Measurements from ENCODE around the gene XRCC1. TPM values are rescaled to one million over a fixed set of nuclear protein-coding genes. Genes with fewer than 3 reads are reported as not detected.

XRCC1 gene
- polyA plus RNA-seq, 1 of the 3 experiments (the other 2 are of a cell fraction) = 30.3 TPM

GRCh38 chr19:43532962-43533545, 42.3 kb downstream of the XRCC1 start, which contains the start of gene ZNF575 (continued):
- TF ChIP-seq RFX5 (IDR thresholded peaks at IDR 0.05; ENCODE audit: low read length) (0 out of 2 replicates have a peak, but pooled peaks have one; percentile 42), NRF1 (IDR thresholded peaks at IDR 0.05; ENCODE audit: low read depth, low read length) (peak; percentile 84), RCOR1 (IDR thresholded peaks at IDR 0.05; ENCODE audit: low read length) (peak; percentile 13; the same call in 1 of the 2 replicates)

GRCh38 chr19:43532571-43532961, 42.8 kb downstream of the XRCC1 start:
- H3K4me2 ChIP-seq = peak overlapping the region; percentile 78
- H3K9me2 ChIP-seq = no peaks in the 10 kb centered on the region
- H3K9ac ChIP-seq = peak overlapping the region; percentile 44; the same call in 1 of the 2 replicates
- ChIA-PET CTCF (interaction anchor here (0.7 to 24.7 kb wide), 7 partner anchors 13 to 136 kb away, joined by 3 to 632 read pairs (median 6); no protein-coding TSS in a partner anchor), POLR2A (interaction anchor here (0.6 to 1.2 kb wide), 3 partner anchors 48 to 427 kb away, joined by 3 to 6 read pairs (median 4); no protein-coding TSS in a partner anchor)
- DNase-seq = peak; percentile 59
- H3K36me3 ChIP-seq (replicated peaks in 1 of 2; ENCODE audit: control insufficient read depth in 1 of 2, insufficient read depth in 2 of 2, low read length in 1 of 2) = no peaks in the 10 kb centered on the region
- 12% methylated on average over 16 of the region's 16 CpGs for WGBS (ENCODE audit: low lambda C conversion rate)
- H3K27ac ChIP-seq (ENCODE audit: low read depth in 2 of 2, low read length in 1 of 2) = peak overlapping the region; percentile 78 to 95
- H3K4me3 ChIP-seq (ENCODE audit: low read depth in 2 of 2, low read length in 1 of 2) = peak overlapping the region; percentile 59 to 63
- H3K79me2 ChIP-seq (ENCODE audit: insufficient read depth) = no peaks in the 10 kb centered on the region
- no peak for TF ChIP-seq JUND (IDR thresholded peaks at IDR 0.05)
- no peak for TF ChIP-seq ELF1 (IDR thresholded peaks at IDR 0.05)
- TF ChIP-seq RFX5 (IDR thresholded peaks at IDR 0.05; ENCODE audit: low read length) = no peak
- TF ChIP-seq CHD2 (IDR thresholded peaks at IDR 0.05; ENCODE audit: low read length, partially characterized antibody) = no peak
- TF ChIP-seq GABPA (IDR thresholded peaks at IDR 0.05; ENCODE audit: low read depth) = no peak; the same call in 1 of the 2 replicates
- no peak for TF ChIP-seq MEF2A (IDR thresholded peaks at IDR 0.05; ENCODE audit: borderline replicate concordance, low read depth)
- no peak for TF ChIP-seq USF1 (IDR thresholded peaks at IDR 0.05; ENCODE audit: borderline replicate concordance, low read depth)
- no peak for TF ChIP-seq POLR2AphosphoS5 (IDR thresholded peaks at IDR 0.05; ENCODE audit: low read depth, low read length)
- TF ChIP-seq TAF1 (IDR thresholded peaks at IDR 0.05; ENCODE audit: borderline replicate concordance, low read depth, low read length) = no peak
- TF ChIP-seq EP300 (IDR thresholded peaks at IDR 0.05; ENCODE audit: borderline replicate concordance in 1 of 2, low read depth in 1 of 2, low read length in 1 of 2) = no peak
- no peak for TF ChIP-seq FOXJ3 (CRISPR knock-in tag; IDR thresholded peaks at IDR 0.05)
- no peak for TF ChIP-seq MXI1 (IDR thresholded peaks at IDR 0.05; ENCODE audit: low read depth, low read length)
- TF ChIP-seq PBX3 (IDR thresholded peaks at IDR 0.05) = no peak
- TF ChIP-seq, protein P1, sequence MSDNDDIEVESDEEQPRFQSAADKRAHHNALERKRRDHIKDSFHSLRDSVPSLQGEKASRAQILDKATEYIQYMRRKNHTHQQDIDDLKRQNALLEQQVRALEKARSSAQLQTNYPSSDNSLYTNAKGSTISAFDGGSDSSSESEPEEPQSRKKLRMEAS (IDR thresholded peaks at IDR 0.05; ENCODE audit: low read depth) = no peak
- TF ChIP-seq SMC3 (IDR thresholded peaks at IDR 0.05; ENCODE audit: low read depth, low read length) = no peak
- TF ChIP-seq, protein P2, sequence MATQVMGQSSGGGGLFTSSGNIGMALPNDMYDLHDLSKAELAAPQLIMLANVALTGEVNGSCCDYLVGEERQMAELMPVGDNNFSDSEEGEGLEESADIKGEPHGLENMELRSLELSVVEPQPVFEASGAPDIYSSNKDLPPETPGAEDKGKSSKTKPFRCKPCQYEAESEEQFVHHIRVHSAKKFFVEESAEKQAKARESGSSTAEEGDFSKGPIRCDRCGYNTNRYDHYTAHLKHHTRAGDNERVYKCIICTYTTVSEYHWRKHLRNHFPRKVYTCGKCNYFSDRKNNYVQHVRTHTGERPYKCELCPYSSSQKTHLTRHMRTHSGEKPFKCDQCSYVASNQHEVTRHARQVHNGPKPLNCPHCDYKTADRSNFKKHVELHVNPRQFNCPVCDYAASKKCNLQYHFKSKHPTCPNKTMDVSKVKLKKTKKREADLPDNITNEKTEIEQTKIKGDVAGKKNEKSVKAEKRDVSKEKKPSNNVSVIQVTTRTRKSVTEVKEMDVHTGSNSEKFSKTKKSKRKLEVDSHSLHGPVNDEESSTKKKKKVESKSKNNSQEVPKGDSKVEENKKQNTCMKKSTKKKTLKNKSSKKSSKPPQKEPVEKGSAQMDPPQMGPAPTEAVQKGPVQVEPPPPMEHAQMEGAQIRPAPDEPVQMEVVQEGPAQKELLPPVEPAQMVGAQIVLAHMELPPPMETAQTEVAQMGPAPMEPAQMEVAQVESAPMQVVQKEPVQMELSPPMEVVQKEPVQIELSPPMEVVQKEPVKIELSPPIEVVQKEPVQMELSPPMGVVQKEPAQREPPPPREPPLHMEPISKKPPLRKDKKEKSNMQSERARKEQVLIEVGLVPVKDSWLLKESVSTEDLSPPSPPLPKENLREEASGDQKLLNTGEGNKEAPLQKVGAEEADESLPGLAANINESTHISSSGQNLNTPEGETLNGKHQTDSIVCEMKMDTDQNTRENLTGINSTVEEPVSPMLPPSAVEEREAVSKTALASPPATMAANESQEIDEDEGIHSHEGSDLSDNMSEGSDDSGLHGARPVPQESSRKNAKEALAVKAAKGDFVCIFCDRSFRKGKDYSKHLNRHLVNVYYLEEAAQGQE (IDR thresholded peaks at IDR 0.05; ENCODE audit: low read depth, low read length) = no peak
- H3K27me3 ChIP-seq (ENCODE audit: insufficient read depth) = no peaks in the 10 kb centered on the region
- H3K9me3 ChIP-seq = no peaks in the 10 kb centered on the region
- peak overlapping the region; percentile 74 for H2AFZ ChIP-seq (ENCODE audit: low read depth)
- no peaks in the 10 kb centered on the region for H4K20me1 ChIP-seq (ENCODE audit: insufficient read depth)
- peaks cover 0 to 13% of the 10 kb centered on the region in 2 experiments; a peak in 1 of 4 replicates for H3K4me1 ChIP-seq (ENCODE audit: control insufficient read depth in 1 of 2, insufficient read depth in 2 of 2, low read depth in 1 of 2, low read length in 1 of 2)
- H3F3A ChIP-seq (replicated peaks; ENCODE audit: insufficient read depth) = peaks cover 23% of the 10 kb centered on the region

All from SK-N-SH (cell line).